A673 (cell line): ENCODE data around the gene TMED1. TPM values are rescaled to one million over a fixed set of nuclear protein-coding genes. Genes with fewer than 3 reads are reported as not detected.

Experiments used
- BruUV-seq: library from RNA; stranded (reverse); fragments of 400-500 nt; replicated peaks from 2 replicates; lab custom pipeline; 2021; lab: Mats Ljungman, UMichigan
- CTCF ChIA-PET: fragments of 300-600 bp; sonication (Branson Sonifier 250); formaldehyde crosslinking; loops from one replicate; lab custom pipeline; 2022; ENCODE audit warnings: antibody characterized with exemption; lab: Charles Lee
- POLR2A ChIA-PET: fragments of 300-600 bp; sonication (Branson Sonifier 250); formaldehyde crosslinking; loops from one replicate; lab custom pipeline; 2022; ENCODE audit warnings: antibody characterized with exemption; ENCODE audit not compliant: low non-redundant PET; lab: Charles Lee
- DNase-seq: peaks from one replicate; pipeline ENCODE4 v3.0.0-alpha.2; 2015; ENCODE audit warnings: low spot score
- H3K27ac ChIP-seq: fragments of 200-600 bp; sonication (generic); 2 replicates; pipeline ENCODE4 v1.5.1; 2016; ENCODE audit warnings: mixed run types, low read depth, mild to moderate bottlenecking, mixed read lengths, antibody characterized with exemption, low read length; ENCODE audit not compliant: poor library complexity, severe bottlenecking
- H3K27me3 ChIP-seq: fragments of 200-600 bp; sonication (generic); replicated peaks from 2 replicates; pipeline ENCODE4 v1.6.1; 2017; ENCODE audit warnings: mixed run types, low read depth, mild to moderate bottlenecking, mixed read lengths, antibody characterized with exemption, low read length; ENCODE audit not compliant: insufficient read depth, poor library complexity
- H3K36me3 ChIP-seq: fragments of 200-600 bp; sonication (generic); 2 replicates; pipeline ENCODE4 v1.6.1; 2016; ENCODE audit warnings: mixed run types, mild to moderate bottlenecking, mixed read lengths, antibody characterized with exemption, low read length; ENCODE audit not compliant: insufficient read depth, poor library complexity, severe bottlenecking
- H3K4me1 ChIP-seq: fragments of 200-600 bp; sonication (generic); 2 replicates; pipeline ENCODE4 v1.6.1; 2017; ENCODE audit warnings: mixed run types, mild to moderate bottlenecking, mixed read lengths, antibody characterized with exemption, low read length; ENCODE audit not compliant: insufficient read depth, poor library complexity, severe bottlenecking
- H3K4me3 ChIP-seq: fragments of 200-600 bp; sonication (generic); 2 replicates; pipeline ENCODE4 v1.5.1; 2016; ENCODE audit warnings: low read depth, mixed run types, mild to moderate bottlenecking, mixed read lengths, low read length; ENCODE audit not compliant: poor library complexity, severe bottlenecking
- H3K9me3 ChIP-seq: fragments of 200-600 bp; sonication (generic); 2 replicates; pipeline ENCODE4 v1.6.1; 2016; ENCODE audit warnings: mixed run types, low read depth, mild to moderate bottlenecking, mixed read lengths, antibody characterized with exemption, low read length; ENCODE audit not compliant: poor library complexity, severe bottlenecking
- EZH2 ChIP-seq: fragments of 200-600 bp; sonication (generic); IDR thresholded peaks from 2 replicates; pipeline ENCODE4 v1.6.1; 2017; ENCODE audit warnings: borderline replicate concordance, low read depth, mild to moderate bottlenecking, mixed read lengths, antibody characterized with exemption, low read length; ENCODE audit not compliant: poor library complexity, severe bottlenecking
- intact Hi-C: fragments of 100-400 bp; cut with micrococcal nuclease; formaldehyde crosslinking; loops from one replicate; pipeline ENCODE4 v1.10.0; 2022; ENCODE audit not compliant: unreplicated experiment
- total RNA-seq: library from RNA; stranded (reverse); gene quantifications from 2 replicates; pipeline ENCODE4 v1.2.3, GENCODE V29; 2021
- TF ChIP-seq, protein P1 (sequence below): fragments of 300-800, 200-600 bp; sonication (generic); conservative IDR thresholded peaks from 2 replicates; pipeline ENCODE4 v1.5.1; 2017; ENCODE audit warnings: low read depth, mild to moderate bottlenecking, antibody characterized with exemption, low read length, moderate library complexity, mixed read lengths

The TMED1 gene
- total RNA-seq, 1 experiment from 2014 or later = 27.3 TPM

DNA sequence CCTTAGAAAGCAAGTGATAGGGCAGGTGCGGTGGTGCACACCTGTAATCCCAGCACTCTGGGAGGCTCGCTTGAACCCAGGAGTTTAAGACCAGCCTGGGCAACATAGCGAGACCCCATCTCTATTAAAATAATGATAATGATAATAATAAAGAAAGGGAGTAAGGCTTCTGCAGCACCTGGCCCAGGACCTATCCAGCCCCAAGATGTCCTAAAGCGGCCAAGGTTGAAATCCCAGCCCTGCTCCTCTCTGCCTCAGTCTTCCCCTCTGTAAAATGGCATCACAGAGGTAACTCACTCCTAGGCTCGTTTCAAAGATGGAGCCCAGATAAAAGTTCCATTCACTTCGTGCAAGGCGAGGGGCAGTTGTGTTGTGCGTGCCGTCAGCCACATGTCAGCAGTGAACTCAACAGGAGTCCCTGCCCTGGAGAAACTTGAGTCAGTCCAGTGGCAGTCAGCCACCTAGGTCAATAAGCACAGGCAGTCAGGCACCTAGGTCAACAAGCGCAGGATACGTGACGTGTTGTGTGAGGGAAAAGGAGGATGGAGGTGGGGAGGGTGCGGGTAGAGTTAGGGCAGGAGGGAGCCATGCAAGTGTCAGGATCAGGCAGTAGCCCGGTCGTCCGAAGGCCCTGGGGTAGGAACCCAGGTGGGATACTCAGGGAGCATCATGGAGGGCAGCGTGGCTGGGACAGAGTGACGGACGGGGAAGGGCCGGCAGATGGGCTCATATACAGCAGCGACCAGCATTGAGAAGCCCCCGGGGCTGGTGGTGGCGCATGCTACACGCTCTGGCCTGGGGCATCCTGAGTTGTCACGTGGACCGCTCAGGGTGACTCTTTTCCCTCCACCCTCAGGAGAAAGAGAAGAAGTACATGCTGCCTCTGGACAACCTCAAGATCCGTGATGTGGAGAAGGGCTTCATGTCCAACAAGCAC lies 16.6 kb downstream of the TMED1 start:
- no peak for DNase-seq
- no peaks in the 10 kb centered on the region for H3K27me3 ChIP-seq
- BruUV-seq = no TSS peak
- ChIA-PET POLR2A (no interaction called here), CTCF (no interaction called here)
- no peak for TF ChIP-seq EZH2
- TF ChIP-seq, protein P1, sequence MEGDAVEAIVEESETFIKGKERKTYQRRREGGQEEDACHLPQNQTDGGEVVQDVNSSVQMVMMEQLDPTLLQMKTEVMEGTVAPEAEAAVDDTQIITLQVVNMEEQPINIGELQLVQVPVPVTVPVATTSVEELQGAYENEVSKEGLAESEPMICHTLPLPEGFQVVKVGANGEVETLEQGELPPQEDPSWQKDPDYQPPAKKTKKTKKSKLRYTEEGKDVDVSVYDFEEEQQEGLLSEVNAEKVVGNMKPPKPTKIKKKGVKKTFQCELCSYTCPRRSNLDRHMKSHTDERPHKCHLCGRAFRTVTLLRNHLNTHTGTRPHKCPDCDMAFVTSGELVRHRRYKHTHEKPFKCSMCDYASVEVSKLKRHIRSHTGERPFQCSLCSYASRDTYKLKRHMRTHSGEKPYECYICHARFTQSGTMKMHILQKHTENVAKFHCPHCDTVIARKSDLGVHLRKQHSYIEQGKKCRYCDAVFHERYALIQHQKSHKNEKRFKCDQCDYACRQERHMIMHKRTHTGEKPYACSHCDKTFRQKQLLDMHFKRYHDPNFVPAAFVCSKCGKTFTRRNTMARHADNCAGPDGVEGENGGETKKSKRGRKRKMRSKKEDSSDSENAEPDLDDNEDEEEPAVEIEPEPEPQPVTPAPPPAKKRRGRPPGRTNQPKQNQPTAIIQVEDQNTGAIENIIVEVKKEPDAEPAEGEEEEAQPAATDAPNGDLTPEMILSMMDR = no peak
- no peak overlapping the region for H3K27ac ChIP-seq
- no peaks in the 10 kb centered on the region for H3K4me1 ChIP-seq
- no peak overlapping the region for H3K4me3 ChIP-seq
- peaks cover 15% of the 10 kb centered on the region for H3K36me3 ChIP-seq
- no peaks in the 10 kb centered on the region for H3K9me3 ChIP-seq
- intact Hi-C loops = no loop called here

DNA sequence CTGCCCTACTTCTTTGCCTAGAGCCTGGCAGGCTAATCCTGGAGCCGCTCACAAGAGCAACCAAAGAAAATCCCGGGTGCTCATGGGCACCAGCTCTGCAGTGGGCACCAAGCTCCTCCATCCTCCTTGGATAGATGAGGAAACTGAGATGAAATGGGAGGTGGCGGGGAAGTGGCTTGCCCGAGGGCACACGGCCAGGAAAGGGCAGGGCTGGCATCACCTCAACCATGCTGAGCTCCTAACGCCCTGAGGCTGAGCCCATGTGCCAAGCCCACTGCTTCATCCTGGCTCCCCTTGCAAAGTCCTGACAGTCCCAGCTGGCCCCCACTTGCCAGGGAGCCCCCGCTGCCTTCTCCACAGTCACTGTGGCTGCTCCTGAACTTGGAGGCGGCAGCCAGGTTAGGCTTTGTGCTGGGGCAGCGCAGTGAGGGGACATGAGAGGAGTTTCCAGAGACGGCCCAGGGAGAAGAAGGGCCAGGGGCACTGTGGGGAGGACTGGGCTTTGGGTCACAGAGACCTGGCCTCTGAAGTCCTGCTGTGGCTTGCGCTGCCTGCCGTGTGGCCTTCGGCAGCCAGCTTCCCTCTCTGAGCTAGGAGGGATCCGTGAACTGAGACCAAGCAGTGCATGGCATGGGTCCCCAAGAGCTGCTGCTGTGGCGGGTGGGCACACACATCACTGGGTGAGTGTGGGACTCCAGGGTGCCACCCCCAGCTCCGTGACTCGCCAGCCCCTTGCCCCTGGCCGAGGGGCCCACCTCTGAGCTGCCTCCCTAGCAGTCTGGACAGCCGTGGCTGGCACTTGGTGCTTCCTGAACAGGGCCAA lies 17.5 kb downstream of the TMED1 start:
- H3K27ac ChIP-seq = no peak overlapping the region
- intact Hi-C loops = no loop called here
- CTCF ChIA-PET = interaction anchor here (0.7 kb wide), 1 partner anchor 46 kb away, joined by 3 read pairs; no protein-coding TSS in a partner anchor
- H3K4me3 ChIP-seq = no peak overlapping the region
- H3K9me3 ChIP-seq = no peaks in the 10 kb centered on the region
- H3K27me3 ChIP-seq = no peaks in the 10 kb centered on the region
- BruUV-seq = no TSS peak
- POLR2A ChIA-PET = no interaction called here
- no peak for DNase-seq
- no peak for TF ChIP-seq EZH2
- TF ChIP-seq, protein P1 = no peak
- no peaks in the 10 kb centered on the region for H3K4me1 ChIP-seq
- peaks cover 15% of the 10 kb centered on the region for H3K36me3 ChIP-seq

DNA sequence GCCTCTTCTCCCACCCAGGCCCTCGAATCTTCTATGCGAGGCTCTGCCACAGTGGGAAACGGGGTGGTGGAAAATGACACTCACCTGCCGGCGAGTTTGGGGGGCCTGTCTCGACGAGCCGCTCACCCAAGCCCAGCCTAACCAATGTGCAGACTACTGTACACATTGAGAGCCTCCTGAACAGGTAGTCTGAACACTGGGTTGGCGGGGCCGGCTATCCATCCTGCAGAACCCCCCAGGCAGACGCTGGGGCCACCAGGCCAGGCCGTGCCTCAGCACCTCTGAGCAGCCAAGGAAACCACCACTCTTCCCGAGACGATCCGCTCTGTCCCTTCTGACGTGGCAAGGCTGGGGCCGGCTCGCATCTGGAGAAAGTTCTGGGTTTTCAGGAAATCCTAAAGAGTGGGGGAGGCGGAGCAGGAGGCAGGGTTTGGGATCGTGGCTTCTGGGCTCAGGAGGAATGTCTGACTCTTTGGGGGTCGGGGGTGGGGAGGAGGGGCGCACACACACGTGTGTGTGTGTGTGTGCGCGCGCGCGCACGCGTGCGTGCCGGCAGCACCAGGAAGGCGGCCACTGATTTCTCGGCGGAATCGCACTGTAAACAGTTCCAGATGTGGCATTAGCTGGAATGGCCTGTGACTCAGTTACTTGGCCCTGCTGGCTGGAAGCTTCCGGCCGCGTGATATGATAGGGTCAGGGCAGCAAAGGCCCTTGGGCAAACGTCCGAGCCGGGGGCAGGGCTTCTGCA lies 18.5 kb downstream of the TMED1 start:
- H3K9me3 ChIP-seq = no peaks in the 10 kb centered on the region
- no peak for TF ChIP-seq EZH2
- TF ChIP-seq, protein P1 = no peak
- no peaks in the 10 kb centered on the region for H3K27me3 ChIP-seq
- DNase-seq = no peak
- intact Hi-C loops = no loop called here
- ChIA-PET CTCF (interaction anchor here (0.7 kb wide), 1 partner anchor 47 kb away, joined by 3 read pairs; no protein-coding TSS in a partner anchor), POLR2A (no interaction called here)
- BruUV-seq = no TSS peak
- H3K4me3 ChIP-seq = no peak overlapping the region
- H3K4me1 ChIP-seq = peaks cover 8% of the 10 kb centered on the region
- peaks cover 15% of the 10 kb centered on the region for H3K36me3 ChIP-seq
- peak overlapping the region; percentile 42 for H3K27ac ChIP-seq
